HG03175 (cell line): ENCODE results near the gene PSMA6.
"Not testable (repeated sequence)": the region's sequence is repeated elsewhere in the genome, so short reads cannot be mapped to it uniquely, and the experiment has no call there.

ENCODE experiments used
- ATAC-seq: cut with Tn5 transposase; IDR thresholded peaks from one replicate; pipeline ENCODE4 v1.9.1; 2021; ENCODE audit warnings: mild to moderate bottlenecking, moderate library complexity; ENCODE audit not compliant: unreplicated experiment

Gene PSMA6

GRCh38 chr14:35292051-35292769, at the start of gene PSMA6:
Gene PSMA6 (plus strand): TSS chr14:35292382. CDS start chr14:35292477, 95 bp downstream.
- peak; percentile 87 for ATAC-seq

GRCh38 chr14:35242599-35243311, 49.4 kb upstream of the PSMA6 start:
- no peak for ATAC-seq

- ATAC-seq = no peak
Observed at GRCh38 chr14:35243956-35244355, 48.2 kb upstream of the PSMA6 start.

- no peak for ATAC-seq
Observed at GRCh38 chr14:35244542-35244941, 47.6 kb upstream of the PSMA6 start.

- ATAC-seq = no peak
Observed at GRCh38 chr14:35245051-35245450, 47.1 kb upstream of the PSMA6 start.

- ATAC-seq = no peak
Observed at GRCh38 chr14:35247777-35248475, 44.3 kb upstream of the PSMA6 start.

- ATAC-seq = no peak
Observed at GRCh38 chr14:35248476-35248788, 43.8 kb upstream of the PSMA6 start.

GRCh38 chr14:35250319-35250718, 41.9 kb upstream of the PSMA6 start:
- no peak for ATAC-seq

- ATAC-seq = no peak
Observed at GRCh38 chr14:35252451-35252868, 39.7 kb upstream of the PSMA6 start.

- ATAC-seq = not testable (repeated sequence)
Observed at GRCh38 chr14:35253056-35253455, 39.1 kb upstream of the PSMA6 start.

- not testable (repeated sequence) for ATAC-seq
Observed at GRCh38 chr14:35254034-35254622, 38.1 kb upstream of the PSMA6 start.

GRCh38 chr14:35254736-35255135, 37.4 kb upstream of the PSMA6 start:
- ATAC-seq = no peak

- ATAC-seq = no peak
Observed at GRCh38 chr14:35255711-35256110, 36.5 kb upstream of the PSMA6 start.

- ATAC-seq = no peak
Observed at GRCh38 chr14:35257809-35258208, 34.4 kb upstream of the PSMA6 start.

- ATAC-seq = no peak
Observed at GRCh38 chr14:35258420-35258819, 33.8 kb upstream of the PSMA6 start.

- no peak for ATAC-seq
Observed at GRCh38 chr14:35261774-35262173, 30.4 kb upstream of the PSMA6 start.

- no peak for ATAC-seq
Observed at GRCh38 chr14:35262436-35262835, 29.7 kb upstream of the PSMA6 start.

- ATAC-seq = no peak
Observed at GRCh38 chr14:35268946-35269345, 23.2 kb upstream of the PSMA6 start.

GRCh38 chr14:35274805-35275204, 17.4 kb upstream of the PSMA6 start:
- ATAC-seq = no peak

- no peak for ATAC-seq
Observed at GRCh38 chr14:35277179-35277578, 15.0 kb upstream of the PSMA6 start.

- no peak for ATAC-seq
Observed at GRCh38 chr14:35279369-35279768, 12.8 kb upstream of the PSMA6 start.

- ATAC-seq = no peak
Observed at GRCh38 chr14:35281341-35281740, 10.8 kb upstream of the PSMA6 start.
